ENCODE results near the gene LASP1NB.

GRCh38 chr17:38940404-38940803, 15.0 kb downstream of the LASP1NB start:
- TF ChIP-seq CTCF (IDR thresholded peaks at IDR 0.05) (no peak), POLR2A (IDR thresholded peaks at IDR 0.05) (no peak)

All from right lobe of liver (tissue), 4 donors.